Fibroblast of mammary gland (primary cell): Measurements from ENCODE around the gene RTRAF.

Source experiments
- DNase-seq: peaks from one replicate; pipeline ENCODE4 v3.0.0-alpha.2; 2010; ENCODE audit warnings: low read depth
- H3K4me3 ChIP-seq: 2 replicates; pipeline ENCODE4 v1.5.1; 2011; ENCODE audit warnings: low read depth, mild to moderate bottlenecking, low read length, moderate library complexity; ENCODE audit not compliant: control insufficient read depth
- TF ChIP-seq, protein P1 (sequence below): conservative IDR thresholded peaks from 2 replicates; pipeline ENCODE4 v1.5.1; 2011; ENCODE audit warnings: low read depth, low read length, inconsistent platforms; ENCODE audit not compliant: control insufficient read depth, insufficient read depth

RTRAF gene

DNA sequence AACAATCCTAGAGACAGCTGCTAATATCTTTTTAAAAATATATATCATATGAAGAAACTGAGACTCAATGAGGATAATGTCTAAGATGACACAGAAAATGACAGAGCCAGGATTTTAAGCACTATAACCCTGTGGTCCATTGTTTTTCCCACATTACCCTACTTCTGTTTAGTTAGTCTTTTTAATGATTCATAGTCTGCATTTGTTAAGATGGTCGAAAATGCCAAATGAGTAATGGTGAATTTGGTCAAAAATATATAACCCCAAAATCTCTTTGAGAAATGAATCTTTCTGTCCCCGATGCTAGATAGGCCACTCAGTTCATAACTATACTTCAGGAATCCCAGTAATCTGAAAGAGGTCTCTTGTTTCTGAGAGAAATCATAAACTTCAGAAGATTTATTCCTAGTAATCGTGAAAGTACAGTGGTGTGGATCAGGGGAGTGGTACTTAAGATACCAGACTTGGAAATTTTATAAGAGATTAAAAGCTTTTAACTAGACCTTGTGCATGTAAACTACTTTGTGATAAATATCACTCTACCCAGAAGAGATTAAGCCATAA lies 10.8 kb downstream of the RTRAF start:
- DNase-seq, result peak; percentile 71
- TF ChIP-seq, protein P1, sequence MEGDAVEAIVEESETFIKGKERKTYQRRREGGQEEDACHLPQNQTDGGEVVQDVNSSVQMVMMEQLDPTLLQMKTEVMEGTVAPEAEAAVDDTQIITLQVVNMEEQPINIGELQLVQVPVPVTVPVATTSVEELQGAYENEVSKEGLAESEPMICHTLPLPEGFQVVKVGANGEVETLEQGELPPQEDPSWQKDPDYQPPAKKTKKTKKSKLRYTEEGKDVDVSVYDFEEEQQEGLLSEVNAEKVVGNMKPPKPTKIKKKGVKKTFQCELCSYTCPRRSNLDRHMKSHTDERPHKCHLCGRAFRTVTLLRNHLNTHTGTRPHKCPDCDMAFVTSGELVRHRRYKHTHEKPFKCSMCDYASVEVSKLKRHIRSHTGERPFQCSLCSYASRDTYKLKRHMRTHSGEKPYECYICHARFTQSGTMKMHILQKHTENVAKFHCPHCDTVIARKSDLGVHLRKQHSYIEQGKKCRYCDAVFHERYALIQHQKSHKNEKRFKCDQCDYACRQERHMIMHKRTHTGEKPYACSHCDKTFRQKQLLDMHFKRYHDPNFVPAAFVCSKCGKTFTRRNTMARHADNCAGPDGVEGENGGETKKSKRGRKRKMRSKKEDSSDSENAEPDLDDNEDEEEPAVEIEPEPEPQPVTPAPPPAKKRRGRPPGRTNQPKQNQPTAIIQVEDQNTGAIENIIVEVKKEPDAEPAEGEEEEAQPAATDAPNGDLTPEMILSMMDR, result no peak
- no peak overlapping the region for H3K4me3 ChIP-seq

- TF ChIP-seq, protein P1, result no peak
- DNase-seq, result no peak
- no peak overlapping the region for H3K4me3 ChIP-seq
Measured at GRCh38 chr14:52000696-52001095, 11.3 kb downstream of the RTRAF start.

GRCh38 chr14:52002542-52002941 lies 13.2 kb downstream of the RTRAF start:
- H3K4me3 ChIP-seq, result no peak overlapping the region
- DNase-seq, result no peak
- TF ChIP-seq, protein P1, result no peak

DNA sequence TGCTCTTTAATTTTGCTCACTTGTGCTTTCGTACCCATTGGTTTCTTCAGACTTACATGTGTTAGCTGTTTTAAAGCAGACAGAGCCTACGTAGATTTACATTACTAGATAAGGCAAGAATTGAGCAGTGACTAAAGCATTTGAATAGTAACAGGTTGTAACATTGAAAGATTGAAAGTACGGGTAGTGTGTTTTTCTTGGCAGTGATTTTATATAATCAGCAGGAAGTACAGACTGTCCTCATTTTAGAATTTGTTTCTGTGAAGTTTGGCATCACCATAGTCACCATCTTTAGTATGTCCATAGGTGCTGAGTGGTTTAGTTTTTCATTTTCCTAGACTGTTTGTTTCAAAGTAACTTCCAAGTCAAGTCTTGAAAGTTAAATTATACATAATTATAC lies 14.0 kb downstream of the RTRAF start:
- TF ChIP-seq, protein P1, result no peak
- DNase-seq, result peak; percentile 75
- H3K4me3 ChIP-seq, result no peak overlapping the region

DNA sequence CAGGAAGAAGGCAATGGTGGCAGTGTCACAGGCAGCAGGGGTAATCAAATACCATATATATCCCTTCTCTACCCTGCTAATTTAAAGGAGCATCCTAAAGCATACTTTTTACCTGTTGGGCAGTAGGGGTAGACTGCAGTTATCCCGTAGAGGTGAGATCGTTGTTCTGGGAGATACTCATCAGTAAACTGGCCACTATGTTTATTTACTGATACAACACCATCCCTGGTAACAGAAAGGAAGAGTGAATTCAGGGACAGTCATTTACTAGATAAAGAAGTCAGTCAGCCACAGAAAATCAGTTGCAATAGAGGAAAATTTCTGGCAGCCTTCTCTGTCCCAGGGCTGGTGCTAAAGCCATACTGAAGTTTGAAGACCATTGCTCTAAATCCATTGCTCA lies 16.3 kb downstream of the RTRAF start:
- DNase-seq, result no peak
- no peak overlapping the region for H3K4me3 ChIP-seq
- TF ChIP-seq, protein P1, result no peak

- TF ChIP-seq, protein P1, result no peak
- H3K4me3 ChIP-seq, result no peak overlapping the region
Measured at GRCh38 chr14:52006361-52006760, 17.0 kb downstream of the RTRAF start.

GRCh38 chr14:52007211-52007610 lies 17.9 kb downstream of the RTRAF start:
- DNase-seq, result no peak
- TF ChIP-seq, protein P1, result no peak
- no peak overlapping the region for H3K4me3 ChIP-seq

More at GRCh38 chr14:52006361-52006760, 17.0 kb downstream of the RTRAF start:
- no peak for DNase-seq
